SU-DHL-6 (cell line): ENCODE data around the gene MYOM3.

Source experiments
- H2AFZ ChIP-seq: fragments of 200-600 bp; sonication (generic); 2 replicates; pipeline ENCODE4 v1.6.1; 2014; ENCODE audit warnings: low read depth, mild to moderate bottlenecking, moderate library complexity, mixed read lengths, antibody characterized with exemption, low read length; ENCODE audit not compliant: severe bottlenecking
- H3F3A ChIP-seq: fragments of 200-600 bp; shearing (Covaris generic); 2 replicates; pipeline ENCODE4 v1.6.0; 2016; ENCODE audit warnings: antibody characterized with exemption, mild to moderate bottlenecking; ENCODE audit not compliant: insufficient read depth
- H3K27ac ChIP-seq: fragments of 200-600 bp; sonication (generic); 2 replicates; pipeline ENCODE4 v1.5.1; 2016; ENCODE audit warnings: low read depth, mild to moderate bottlenecking, low read length, moderate library complexity, mixed read lengths
- H3K27me3 ChIP-seq: fragments of 200-600 bp; sonication (generic), shearing (Covaris generic); 2 replicates; pipeline ENCODE4 v1.6.0; 2014; ENCODE audit warnings: mild to moderate bottlenecking, low read length
- H3K36me3 ChIP-seq: fragments of 200-600 bp; sonication (generic); 2 replicates; pipeline ENCODE4 v1.6.1; 2014; ENCODE audit warnings: mild to moderate bottlenecking, low read length, mixed read lengths
- H3K4me2 ChIP-seq: fragments of 300-600, 200-600 bp; shearing (Covaris generic), sonication (generic); 2 replicates; pipeline ENCODE4 v1.6.0; 2014; ENCODE audit warnings: low read length, low read depth, mild to moderate bottlenecking; ENCODE audit not compliant: poor library complexity, severe bottlenecking
- H3K4me3 ChIP-seq: fragments of 200-600 bp; sonication (generic); 2 replicates; pipeline ENCODE4 v1.5.1; 2014; ENCODE audit warnings: antibody characterized with exemption, low read length, mild to moderate bottlenecking, mixed read lengths; ENCODE audit not compliant: insufficient read depth, poor library complexity, severe bottlenecking
- H3K79me2 ChIP-seq: fragments of 200-600 bp; sonication (generic); 2 replicates; pipeline ENCODE4 v1.6.1; 2014; ENCODE audit warnings: mild to moderate bottlenecking, low read length, moderate library complexity; ENCODE audit not compliant: insufficient read depth
- H3K9ac ChIP-seq: fragments of 200-600 bp; sonication (generic); 2 replicates; pipeline ENCODE4 v1.7.0; 2014; ENCODE audit warnings: mild to moderate bottlenecking, low read length
- H3K9me2 ChIP-seq: fragments of 200-600 bp; sonication (generic); replicated peaks from 2 replicates; pipeline ENCODE4 v1.6.1; 2014; ENCODE audit warnings: low read length; ENCODE audit not compliant: insufficient read depth
- H3K9me3 ChIP-seq: fragments of 200-600 bp; sonication (generic); 2 replicates; pipeline ENCODE4 v1.6.1; 2014; ENCODE audit warnings: low read length, mixed read lengths; ENCODE audit not compliant: insufficient read depth
- H4K20me1 ChIP-seq: fragments of 200-600 bp; sonication (generic); 2 replicates; pipeline ENCODE4 v1.6.1; 2014; ENCODE audit warnings: low read depth, mild to moderate bottlenecking, antibody characterized with exemption, low read length, moderate library complexity, mixed read lengths
- EZH2phosphoT487 ChIP-seq: fragments of 200-600 bp; sonication (generic), shearing (Covaris generic); conservative IDR thresholded peaks from 2 replicates; pipeline ENCODE4 v1.6.1; 2018; ENCODE audit warnings: mild to moderate bottlenecking, antibody characterized with exemption, low read length, moderate library complexity, mixed read lengths
- TF ChIP-seq, protein P1 (sequence below): fragments of 200-600 bp; sonication (generic); IDR thresholded peaks from one replicate; pipeline ENCODE4 v1.5.1; 2017; ENCODE audit warnings: antibody characterized with exemption, mild to moderate bottlenecking, low read length, moderate library complexity; ENCODE audit not compliant: insufficient read depth, poor library complexity, severe bottlenecking

MYOM3 gene

DNA sequence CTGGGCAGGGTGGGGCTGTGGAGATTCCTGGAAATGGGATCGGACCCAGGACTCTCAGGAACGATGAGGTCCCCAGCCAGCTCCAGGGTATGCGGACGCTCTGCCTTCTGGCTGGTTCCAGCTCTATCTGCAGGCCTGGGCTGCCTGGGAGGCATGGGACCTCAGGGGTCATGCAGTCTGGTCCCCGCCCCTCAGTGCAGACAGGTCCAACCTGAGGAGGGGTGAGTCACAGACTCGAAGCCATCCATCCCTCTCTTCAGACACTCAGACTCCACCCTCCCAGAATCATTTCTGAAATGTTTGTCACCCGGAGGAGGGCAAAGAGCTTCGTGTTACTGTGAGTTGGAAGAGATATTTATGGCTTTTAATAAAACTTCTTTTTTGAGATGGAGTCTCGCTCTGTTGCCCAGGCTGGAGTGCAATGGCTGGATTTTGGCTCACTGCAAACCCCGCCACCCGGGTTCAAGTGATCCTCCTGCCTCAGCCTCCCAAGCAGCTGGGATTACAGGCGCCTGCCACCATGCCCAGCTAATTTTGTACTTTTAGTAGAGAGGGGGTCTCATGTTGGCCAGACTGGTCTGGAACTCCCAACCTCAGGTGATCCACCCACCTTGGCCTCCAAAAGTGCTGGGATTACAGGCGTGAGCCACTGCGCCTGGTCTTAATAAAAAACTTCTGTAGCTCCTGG is 5.9 kb upstream of the MYOM3 start:
- H3K4me2 ChIP-seq = no peak overlapping the region
- no peaks in the 10 kb centered on the region for H3K27me3 ChIP-seq
- no peaks in the 10 kb centered on the region for H3F3A ChIP-seq
- no peaks in the 10 kb centered on the region for H4K20me1 ChIP-seq
- TF ChIP-seq, protein P1, sequence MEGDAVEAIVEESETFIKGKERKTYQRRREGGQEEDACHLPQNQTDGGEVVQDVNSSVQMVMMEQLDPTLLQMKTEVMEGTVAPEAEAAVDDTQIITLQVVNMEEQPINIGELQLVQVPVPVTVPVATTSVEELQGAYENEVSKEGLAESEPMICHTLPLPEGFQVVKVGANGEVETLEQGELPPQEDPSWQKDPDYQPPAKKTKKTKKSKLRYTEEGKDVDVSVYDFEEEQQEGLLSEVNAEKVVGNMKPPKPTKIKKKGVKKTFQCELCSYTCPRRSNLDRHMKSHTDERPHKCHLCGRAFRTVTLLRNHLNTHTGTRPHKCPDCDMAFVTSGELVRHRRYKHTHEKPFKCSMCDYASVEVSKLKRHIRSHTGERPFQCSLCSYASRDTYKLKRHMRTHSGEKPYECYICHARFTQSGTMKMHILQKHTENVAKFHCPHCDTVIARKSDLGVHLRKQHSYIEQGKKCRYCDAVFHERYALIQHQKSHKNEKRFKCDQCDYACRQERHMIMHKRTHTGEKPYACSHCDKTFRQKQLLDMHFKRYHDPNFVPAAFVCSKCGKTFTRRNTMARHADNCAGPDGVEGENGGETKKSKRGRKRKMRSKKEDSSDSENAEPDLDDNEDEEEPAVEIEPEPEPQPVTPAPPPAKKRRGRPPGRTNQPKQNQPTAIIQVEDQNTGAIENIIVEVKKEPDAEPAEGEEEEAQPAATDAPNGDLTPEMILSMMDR = no peak
- no peak for TF ChIP-seq EZH2phosphoT487
- H2AFZ ChIP-seq = no peak overlapping the region
- H3K9me2 ChIP-seq = no peaks in the 10 kb centered on the region
- H3K79me2 ChIP-seq = no peaks in the 10 kb centered on the region
- H3K4me3 ChIP-seq = no peak overlapping the region
- H3K27ac ChIP-seq = no peak overlapping the region
- no peak overlapping the region for H3K9ac ChIP-seq
- no peaks in the 10 kb centered on the region for H3K9me3 ChIP-seq
- no peaks in the 10 kb centered on the region for H3K36me3 ChIP-seq

DNA sequence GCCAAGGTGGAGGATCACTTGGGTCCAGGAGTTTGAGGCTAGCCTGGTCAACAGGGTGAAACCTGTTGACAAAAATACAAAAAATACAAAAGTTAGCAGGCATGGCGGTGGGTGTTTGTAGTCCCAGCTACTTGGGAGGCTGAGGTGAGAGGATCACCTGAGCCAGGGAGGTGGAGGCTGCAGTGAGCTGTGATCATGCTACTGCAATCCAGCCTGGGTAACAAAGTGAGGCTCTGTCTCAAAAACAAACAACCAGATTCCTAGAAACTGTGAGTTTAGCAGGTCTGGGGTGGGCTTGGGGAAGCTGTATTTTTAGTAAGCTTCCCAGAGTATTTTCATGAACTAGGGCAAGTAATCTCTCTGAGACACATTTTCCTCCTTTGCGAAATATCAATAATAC is 5.2 kb upstream of the MYOM3 start:
- Histone ChIP-seq H3K79me2 (no peaks in the 10 kb centered on the region), H3K4me3 (no peak overlapping the region), H3K9ac (no peak overlapping the region), H3F3A (no peaks in the 10 kb centered on the region), H3K9me3 (no peaks in the 10 kb centered on the region), H3K27ac (no peak overlapping the region), H3K36me3 (no peaks in the 10 kb centered on the region), H3K4me2 (no peak overlapping the region), H3K9me2 (no peaks in the 10 kb centered on the region), H3K27me3 (no peaks in the 10 kb centered on the region), H4K20me1 (no peaks in the 10 kb centered on the region), H2AFZ (no peak overlapping the region)
- TF ChIP-seq EZH2phosphoT487 = no peak
- TF ChIP-seq, protein P1 = no peak

DNA sequence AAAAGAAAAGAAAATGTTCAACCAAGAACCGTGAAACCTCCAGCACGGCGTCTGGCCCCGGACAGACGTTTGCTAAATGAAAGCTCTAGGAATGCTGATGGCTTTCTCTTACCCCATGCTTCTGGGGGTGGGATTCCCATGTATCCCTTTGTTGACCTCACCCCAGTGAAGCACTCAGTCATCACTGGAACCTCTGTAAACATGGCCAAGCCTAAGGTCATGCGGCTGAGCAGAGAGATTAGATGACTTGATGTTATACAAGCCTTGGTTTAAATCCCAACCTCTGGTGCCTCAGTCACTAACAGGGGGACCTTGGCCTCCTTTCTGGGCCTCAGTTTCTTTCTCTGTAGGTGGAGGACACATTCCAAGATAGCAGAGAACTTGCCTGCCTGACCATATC is 2.8 kb upstream of the MYOM3 start:
- no peak overlapping the region for H3K27ac ChIP-seq
- H4K20me1 ChIP-seq = no peaks in the 10 kb centered on the region
- H3K9me2 ChIP-seq = no peaks in the 10 kb centered on the region
- TF ChIP-seq, protein P1 = no peak
- no peak for TF ChIP-seq EZH2phosphoT487
- no peak overlapping the region for H3K9ac ChIP-seq
- H3F3A ChIP-seq = no peaks in the 10 kb centered on the region
- H3K9me3 ChIP-seq = no peaks in the 10 kb centered on the region
- no peak overlapping the region for H2AFZ ChIP-seq
- H3K4me2 ChIP-seq = no peak overlapping the region
- H3K79me2 ChIP-seq = no peaks in the 10 kb centered on the region
- no peak overlapping the region for H3K4me3 ChIP-seq
- H3K36me3 ChIP-seq = no peaks in the 10 kb centered on the region
- no peaks in the 10 kb centered on the region for H3K27me3 ChIP-seq
